Smooth muscle cell (in vitro differentiated cells): ENCODE data around the gene ABCC6. TPM values are rescaled to one million over a fixed set of nuclear protein-coding genes. Genes with fewer than 3 reads are reported as not detected.
"Not testable (repeated sequence)": the region's sequence is repeated elsewhere in the genome, so short reads cannot be mapped to it uniquely, and the experiment has no call there.

ENCODE experiments used
- DNase-seq: peaks from one replicate; lab custom pipeline; 2025; ENCODE audit not compliant: unreplicated experiment; lab: John Stamatoyannopoulos, UW
- H2AFZ ChIP-seq: fragments of 200-600 bp; sonication (generic); 2 replicates; pipeline ENCODE4 v1.6.0; 2016; ENCODE audit warnings: antibody characterized with exemption, low read depth, mild to moderate bottlenecking
- H3F3A ChIP-seq: fragments of 200-600 bp; sonication (generic); 2 replicates; pipeline ENCODE4 v1.6.0; 2017; ENCODE audit warnings: antibody characterized with exemption, low read depth
- H3K27ac ChIP-seq: fragments of 200-600 bp; sonication (generic); 2 replicates; pipeline ENCODE4 v1.5.1; 2016; ENCODE audit warnings: low read depth, mild to moderate bottlenecking
- H3K27me3 ChIP-seq: fragments of 200-600 bp; sonication (generic); 2 replicates; pipeline ENCODE4 v1.6.1; 2016; ENCODE audit warnings: low read depth, mild to moderate bottlenecking
- H3K36me3 ChIP-seq: fragments of 200-600 bp; sonication (generic); 2 replicates; pipeline ENCODE4 v1.5.1; 2016; ENCODE audit warnings: low read depth
- H3K4me1 ChIP-seq: fragments of 200-600 bp; sonication (generic); 2 replicates; pipeline ENCODE4 v1.5.1; 2016; ENCODE audit warnings: low read depth
- H3K4me2 ChIP-seq: fragments of 200-600 bp; sonication (generic); 2 replicates; pipeline ENCODE4 v1.6.0; 2016; ENCODE audit warnings: mild to moderate bottlenecking
- H3K4me3 ChIP-seq: fragments of 200-600 bp; sonication (generic); 2 replicates; pipeline ENCODE4 v1.5.1; 2016; ENCODE audit warnings: mild to moderate bottlenecking
- H3K79me2 ChIP-seq: fragments of 200-600 bp; sonication (generic); 2 replicates; pipeline ENCODE4 v1.6.0; 2016; ENCODE audit warnings: low read depth, mild to moderate bottlenecking
- H3K9ac ChIP-seq: fragments of 200-600 bp; sonication (generic); 2 replicates; pipeline ENCODE4 v1.6.0; 2016; ENCODE audit warnings: low read depth
- H3K9me3 ChIP-seq: fragments of 200-600 bp; sonication (generic); replicated peaks from 2 replicates; pipeline ENCODE4 v1.5.1; 2016; ENCODE audit warnings: low read depth
- H4K20me1 ChIP-seq: fragments of 200-600 bp; sonication (generic); 2 replicates; pipeline ENCODE4 v1.6.0; 2016; ENCODE audit warnings: low read depth
- WGBS: methylation state at CpG from one replicate; pipeline ENCODE4 v1.1.7; 2016; ENCODE audit warnings: low lambda C conversion rate; 5-methylcytosine and 5-hydroxymethylcytosine counted together
- polyA plus RNA-seq: library from polyadenylated mRNA; unstranded; fragments of >200 nt; fragmentation: Nextera tagmentation; extraction: Ambion mirVana; gene quantifications from 2 replicates; pipeline ENCODE4 v1.2.1, GENCODE V29; 2016
- total RNA-seq: library from RNA; depleted of rRNA; stranded (reverse); fragments of >200 nt; gene quantifications from 2 replicates; pipeline ENCODE4 v1.2.3, GENCODE V29; 2014

The ABCC6 gene
- total and polyA plus RNA-seq, 2 experiments from 2014 or later = 0.94 to 1.9 TPM

DNA sequence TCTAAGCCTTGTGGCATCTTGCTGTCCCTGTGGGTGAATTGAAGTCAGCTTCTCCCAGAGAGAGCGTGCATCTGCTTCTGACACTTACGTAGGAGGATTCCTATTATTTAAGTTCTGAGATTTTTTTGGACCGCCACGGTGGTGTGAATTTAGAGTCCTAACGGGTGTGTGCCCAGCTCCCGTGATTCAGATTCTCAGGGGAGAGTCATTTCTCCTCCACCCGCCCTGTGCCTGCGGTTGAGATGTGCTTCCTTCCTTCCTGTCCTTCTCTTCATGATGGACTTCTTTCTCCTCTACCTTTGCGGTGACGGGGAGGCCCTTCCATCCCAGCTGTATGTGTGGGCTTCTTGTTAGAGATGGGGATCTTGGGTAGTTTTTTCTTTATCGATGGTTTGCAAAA, 20.6 kb upstream of the ABCC6 start:
- H3K27ac ChIP-seq, H3K9me3 ChIP-seq, H3K36me3 ChIP-seq, H3K27me3 ChIP-seq, H3K4me3 ChIP-seq, H2AFZ ChIP-seq, H3K4me2 ChIP-seq, H3F3A ChIP-seq, H3K9ac ChIP-seq, H4K20me1 ChIP-seq, H3K4me1 ChIP-seq, H3K79me2 ChIP-seq, DNase-seq: not testable (repeated sequence)
- over 99% methylated on average over 11 of the region's 11 CpGs for WGBS

DNA sequence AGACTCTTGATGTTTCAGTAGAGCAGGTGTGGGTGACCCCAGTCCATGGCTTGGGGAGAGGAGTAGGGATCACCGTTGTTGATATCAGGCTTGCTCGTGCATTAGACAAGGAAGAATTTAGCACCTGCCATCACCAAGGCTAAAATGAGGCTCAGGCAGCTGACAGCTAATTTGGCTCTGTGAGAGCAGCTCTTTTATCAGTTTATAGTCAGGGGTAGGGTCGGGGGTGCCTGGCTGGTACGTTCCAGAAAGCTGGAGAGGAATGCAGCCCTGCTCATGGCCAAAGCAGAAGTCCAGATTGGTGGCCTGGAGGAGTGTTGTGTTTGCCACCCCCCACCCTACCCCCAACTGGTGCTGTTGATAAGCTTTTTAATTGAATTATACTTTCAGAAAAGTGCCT, 17.4 kb upstream of the ABCC6 start:
- H2AFZ ChIP-seq, H3K4me1 ChIP-seq, H3K4me2 ChIP-seq, H3K9me3 ChIP-seq, H3K27me3 ChIP-seq, H3K36me3 ChIP-seq, H4K20me1 ChIP-seq, H3K27ac ChIP-seq, H3K79me2 ChIP-seq, DNase-seq, H3F3A ChIP-seq, H3K4me3 ChIP-seq, H3K9ac ChIP-seq: not testable (repeated sequence)
- WGBS = 93% methylated on average over 4 of the region's 4 CpGs

DNA sequence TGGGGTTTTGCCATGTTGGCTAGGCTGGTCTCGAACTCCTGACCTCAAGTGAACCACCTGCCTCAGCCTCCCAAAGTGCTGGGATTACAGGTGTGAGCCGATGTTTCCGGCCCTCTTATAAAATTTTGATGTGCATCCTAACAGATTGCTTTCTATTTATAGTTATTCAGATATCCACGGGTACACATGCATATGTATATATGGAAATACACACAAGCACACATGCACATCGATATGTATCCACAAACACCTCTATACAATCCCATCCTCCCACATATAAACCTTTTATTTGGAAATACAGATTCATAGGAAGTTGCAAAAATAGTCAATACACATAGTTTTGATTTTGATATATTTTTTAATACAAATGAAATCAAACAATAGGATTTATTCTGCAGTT, 14.4 kb upstream of the ABCC6 start:
- not testable (repeated sequence) for H3K4me2 ChIP-seq, H3F3A ChIP-seq, H2AFZ ChIP-seq, H3K9me3 ChIP-seq, H3K36me3 ChIP-seq, DNase-seq, H3K4me1 ChIP-seq, H3K27me3 ChIP-seq, H3K27ac ChIP-seq, H3K9ac ChIP-seq, H3K79me2 ChIP-seq, H4K20me1 ChIP-seq, H3K4me3 ChIP-seq
- 96% methylated on average over 5 of the region's 5 CpGs for WGBS

GRCh38 chr16:16237071-16237470, 13.8 kb upstream of the ABCC6 start:
- 93% methylated on average over 6 of the region's 6 CpGs for WGBS
- not testable (repeated sequence) for H3K9ac ChIP-seq, H4K20me1 ChIP-seq, H3K27me3 ChIP-seq, H3K36me3 ChIP-seq, H3K79me2 ChIP-seq, H3K4me1 ChIP-seq, DNase-seq, H3K4me3 ChIP-seq, H3F3A ChIP-seq, H3K4me2 ChIP-seq, H3K9me3 ChIP-seq, H2AFZ ChIP-seq, H3K27ac ChIP-seq

GRCh38 chr16:16232692-16233061, 9.4 kb upstream of the ABCC6 start:
- H3F3A ChIP-seq, H3K9ac ChIP-seq, H3K79me2 ChIP-seq, H3K9me3 ChIP-seq, H3K36me3 ChIP-seq, H3K4me2 ChIP-seq, H3K27ac ChIP-seq, H4K20me1 ChIP-seq, H3K27me3 ChIP-seq, H3K4me1 ChIP-seq, DNase-seq, H3K4me3 ChIP-seq, H2AFZ ChIP-seq: not testable (repeated sequence)
- no CpG with 5 or more reads among the region's 39 CpGs for WGBS

GRCh38 chr16:16223662-16224241, 458 bp upstream of the ABCC6 start:
- not testable (repeated sequence) for H3K27me3 ChIP-seq, H4K20me1 ChIP-seq, H3K9ac ChIP-seq, H3K4me1 ChIP-seq, H2AFZ ChIP-seq, H3F3A ChIP-seq, H3K9me3 ChIP-seq, H3K79me2 ChIP-seq, H3K27ac ChIP-seq, H3K36me3 ChIP-seq, DNase-seq
- 4% methylated on average over 11 of the region's 24 CpGs for WGBS
- Histone ChIP-seq H3K4me3 (peak overlapping the region; percentile 34), H3K4me2 (peak overlapping the region; percentile 65)

- not testable (repeated sequence) for H3K9me3 ChIP-seq, H3K27me3 ChIP-seq, H4K20me1 ChIP-seq, H3K4me3 ChIP-seq, H3K79me2 ChIP-seq, H3K27ac ChIP-seq, DNase-seq, H3K4me1 ChIP-seq, H3K36me3 ChIP-seq, H3K4me2 ChIP-seq, H3F3A ChIP-seq, H3K9ac ChIP-seq, H2AFZ ChIP-seq
- WGBS = 95% methylated on average over 7 of the region's 9 CpGs
These were observed 1.9 kb downstream of the ABCC6 start for GRCh38 chr16:16221382-16221781.

GRCh38 chr16:16220449-16220848, 2.8 kb downstream of the ABCC6 start:
- 89% methylated on average over 7 of the region's 9 CpGs for WGBS
- H3K36me3 ChIP-seq, H3K9ac ChIP-seq: not testable (repeated sequence)

DNA sequence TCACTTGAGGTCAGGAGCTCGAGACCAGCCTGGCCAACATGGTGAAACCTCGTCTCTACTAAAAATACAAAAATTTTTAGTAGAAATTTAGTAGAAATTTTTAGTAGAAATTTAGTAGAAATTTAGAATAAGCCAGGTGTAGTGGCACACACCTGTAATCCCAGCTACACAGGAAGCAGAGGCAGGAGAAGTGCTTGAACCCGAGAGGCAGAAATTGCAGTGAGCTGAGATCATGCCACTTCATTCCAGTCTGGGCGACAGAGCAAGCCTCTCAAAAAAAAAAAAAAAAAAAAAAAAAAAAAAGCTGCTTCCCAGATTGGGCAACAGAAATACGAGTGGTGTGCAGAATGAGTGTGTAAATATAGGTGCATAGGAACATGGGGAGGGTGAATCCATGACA, 4.5 kb downstream of the ABCC6 start:
- H3K4me3 ChIP-seq, H2AFZ ChIP-seq, H3F3A ChIP-seq, H3K9me3 ChIP-seq, H3K4me2 ChIP-seq, H4K20me1 ChIP-seq, DNase-seq, H3K36me3 ChIP-seq, H3K9ac ChIP-seq, H3K4me1 ChIP-seq, H3K79me2 ChIP-seq, H3K27me3 ChIP-seq, H3K27ac ChIP-seq: not testable (repeated sequence)
- WGBS = no CpG with 5 or more reads among the region's 5 CpGs

More at GRCh38 chr16:16220449-16220848, 2.8 kb downstream of the ABCC6 start:
- not testable (repeated sequence) for H3F3A ChIP-seq, H3K27ac ChIP-seq, H3K27me3 ChIP-seq, H2AFZ ChIP-seq, H3K9me3 ChIP-seq, H3K4me1 ChIP-seq, H3K4me2 ChIP-seq, H4K20me1 ChIP-seq, DNase-seq, H3K4me3 ChIP-seq, H3K79me2 ChIP-seq
